Measurements from ENCODE around the gene CDH8.

DNA sequence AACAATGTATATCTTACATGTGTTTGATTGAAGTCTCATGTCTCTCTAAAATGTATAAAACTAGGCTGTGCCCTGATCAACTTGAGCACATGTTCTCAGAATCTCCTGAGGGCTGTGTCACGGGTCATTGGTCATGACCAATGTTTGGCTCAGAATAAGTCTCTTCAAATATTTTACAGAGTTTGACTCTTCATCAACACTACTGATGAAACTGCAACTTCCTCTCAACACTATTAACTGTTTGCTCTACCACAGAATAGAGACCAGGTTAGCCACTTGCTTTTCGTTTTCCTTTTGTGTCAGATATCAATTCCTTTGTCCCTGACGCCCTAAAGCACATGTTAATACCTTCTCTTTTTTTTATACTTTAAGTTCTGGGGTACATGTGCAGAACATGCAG is 358.1 kb downstream of the CDH8 start:
- no peak for TF ChIP-seq YY1 (IDR thresholded peaks at IDR 0.05)
- TF ChIP-seq, protein P1, sequence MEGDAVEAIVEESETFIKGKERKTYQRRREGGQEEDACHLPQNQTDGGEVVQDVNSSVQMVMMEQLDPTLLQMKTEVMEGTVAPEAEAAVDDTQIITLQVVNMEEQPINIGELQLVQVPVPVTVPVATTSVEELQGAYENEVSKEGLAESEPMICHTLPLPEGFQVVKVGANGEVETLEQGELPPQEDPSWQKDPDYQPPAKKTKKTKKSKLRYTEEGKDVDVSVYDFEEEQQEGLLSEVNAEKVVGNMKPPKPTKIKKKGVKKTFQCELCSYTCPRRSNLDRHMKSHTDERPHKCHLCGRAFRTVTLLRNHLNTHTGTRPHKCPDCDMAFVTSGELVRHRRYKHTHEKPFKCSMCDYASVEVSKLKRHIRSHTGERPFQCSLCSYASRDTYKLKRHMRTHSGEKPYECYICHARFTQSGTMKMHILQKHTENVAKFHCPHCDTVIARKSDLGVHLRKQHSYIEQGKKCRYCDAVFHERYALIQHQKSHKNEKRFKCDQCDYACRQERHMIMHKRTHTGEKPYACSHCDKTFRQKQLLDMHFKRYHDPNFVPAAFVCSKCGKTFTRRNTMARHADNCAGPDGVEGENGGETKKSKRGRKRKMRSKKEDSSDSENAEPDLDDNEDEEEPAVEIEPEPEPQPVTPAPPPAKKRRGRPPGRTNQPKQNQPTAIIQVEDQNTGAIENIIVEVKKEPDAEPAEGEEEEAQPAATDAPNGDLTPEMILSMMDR (IDR thresholded peaks at IDR 0.05; ENCODE audit: low read depth, low read length, missing input control): no peak
- TF ChIP-seq, protein P2, sequence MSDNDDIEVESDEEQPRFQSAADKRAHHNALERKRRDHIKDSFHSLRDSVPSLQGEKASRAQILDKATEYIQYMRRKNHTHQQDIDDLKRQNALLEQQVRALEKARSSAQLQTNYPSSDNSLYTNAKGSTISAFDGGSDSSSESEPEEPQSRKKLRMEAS (IDR thresholded peaks at IDR 0.05): no peak
- TF ChIP-seq RAD21 (IDR thresholded peaks at IDR 0.05): no peak
- no peak for TF ChIP-seq TAF1 (conservative IDR thresholded peaks at IDR 0.05)
- no peak for TF ChIP-seq SP1 (IDR thresholded peaks at IDR 0.05)
- no peak for TF ChIP-seq JUND (IDR thresholded peaks at IDR 0.05)
- TF ChIP-seq, protein P3, sequence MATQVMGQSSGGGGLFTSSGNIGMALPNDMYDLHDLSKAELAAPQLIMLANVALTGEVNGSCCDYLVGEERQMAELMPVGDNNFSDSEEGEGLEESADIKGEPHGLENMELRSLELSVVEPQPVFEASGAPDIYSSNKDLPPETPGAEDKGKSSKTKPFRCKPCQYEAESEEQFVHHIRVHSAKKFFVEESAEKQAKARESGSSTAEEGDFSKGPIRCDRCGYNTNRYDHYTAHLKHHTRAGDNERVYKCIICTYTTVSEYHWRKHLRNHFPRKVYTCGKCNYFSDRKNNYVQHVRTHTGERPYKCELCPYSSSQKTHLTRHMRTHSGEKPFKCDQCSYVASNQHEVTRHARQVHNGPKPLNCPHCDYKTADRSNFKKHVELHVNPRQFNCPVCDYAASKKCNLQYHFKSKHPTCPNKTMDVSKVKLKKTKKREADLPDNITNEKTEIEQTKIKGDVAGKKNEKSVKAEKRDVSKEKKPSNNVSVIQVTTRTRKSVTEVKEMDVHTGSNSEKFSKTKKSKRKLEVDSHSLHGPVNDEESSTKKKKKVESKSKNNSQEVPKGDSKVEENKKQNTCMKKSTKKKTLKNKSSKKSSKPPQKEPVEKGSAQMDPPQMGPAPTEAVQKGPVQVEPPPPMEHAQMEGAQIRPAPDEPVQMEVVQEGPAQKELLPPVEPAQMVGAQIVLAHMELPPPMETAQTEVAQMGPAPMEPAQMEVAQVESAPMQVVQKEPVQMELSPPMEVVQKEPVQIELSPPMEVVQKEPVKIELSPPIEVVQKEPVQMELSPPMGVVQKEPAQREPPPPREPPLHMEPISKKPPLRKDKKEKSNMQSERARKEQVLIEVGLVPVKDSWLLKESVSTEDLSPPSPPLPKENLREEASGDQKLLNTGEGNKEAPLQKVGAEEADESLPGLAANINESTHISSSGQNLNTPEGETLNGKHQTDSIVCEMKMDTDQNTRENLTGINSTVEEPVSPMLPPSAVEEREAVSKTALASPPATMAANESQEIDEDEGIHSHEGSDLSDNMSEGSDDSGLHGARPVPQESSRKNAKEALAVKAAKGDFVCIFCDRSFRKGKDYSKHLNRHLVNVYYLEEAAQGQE (IDR thresholded peaks at IDR 0.05): no peak
- TF ChIP-seq FOXA2 (IDR thresholded peaks at IDR 0.05): no peak
- TF ChIP-seq EGR1 (IDR thresholded peaks at IDR 0.05; ENCODE audit: low read depth in 2 of 2): no peak
- TF ChIP-seq HNF4A (conservative IDR thresholded peaks at IDR 0.05): no peak
- TF ChIP-seq HNF4G (IDR thresholded peaks at IDR 0.05): no peak
- TF ChIP-seq, protein P4, sequence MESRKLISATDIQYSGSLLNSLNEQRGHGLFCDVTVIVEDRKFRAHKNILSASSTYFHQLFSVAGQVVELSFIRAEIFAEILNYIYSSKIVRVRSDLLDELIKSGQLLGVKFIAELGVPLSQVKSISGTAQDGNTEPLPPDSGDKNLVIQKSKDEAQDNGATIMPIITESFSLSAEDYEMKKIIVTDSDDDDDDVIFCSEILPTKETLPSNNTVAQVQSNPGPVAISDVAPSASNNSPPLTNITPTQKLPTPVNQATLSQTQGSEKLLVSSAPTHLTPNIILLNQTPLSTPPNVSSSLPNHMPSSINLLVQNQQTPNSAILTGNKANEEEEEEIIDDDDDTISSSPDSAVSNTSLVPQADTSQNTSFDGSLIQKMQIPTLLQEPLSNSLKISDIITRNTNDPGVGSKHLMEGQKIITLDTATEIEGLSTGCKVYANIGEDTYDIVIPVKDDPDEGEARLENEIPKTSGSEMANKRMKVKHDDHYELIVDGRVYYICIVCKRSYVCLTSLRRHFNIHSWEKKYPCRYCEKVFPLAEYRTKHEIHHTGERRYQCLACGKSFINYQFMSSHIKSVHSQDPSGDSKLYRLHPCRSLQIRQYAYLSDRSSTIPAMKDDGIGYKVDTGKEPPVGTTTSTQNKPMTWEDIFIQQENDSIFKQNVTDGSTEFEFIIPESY (IDR thresholded peaks at IDR 0.05): no peak
